Heart left ventricle (tissue), 13 donors: ENCODE measurements around the gene RALGPS1.

ENCODE experiments used
- CTCF ChIP-seq, 12 donors: fragments of 200-600 bp; sonication (generic) in 4 of 12; IDR thresholded peaks; one replicate each; pipeline versions ENCODE4 v1.5.0 to v1.8.0; 2018 to 2022; ENCODE audit warnings: antibody characterized with exemption in 12 of 12, mild to moderate bottlenecking in 5 of 12
- POLR2A ChIP-seq, 2 donors: fragments of 450-650 bp; IDR thresholded peaks; one replicate each; pipeline ENCODE4 v1.6.1; 2017; ENCODE audit warnings: antibody characterized with exemption in 2 of 2, mild to moderate bottlenecking in 2 of 2, moderate library complexity in 2 of 2
- donor health status: ischemic (EF 13 %, LVEDD 7.1; RV severe dilation, severe dysfunction).
- donor health status: DM: no; HTN: yes; CAD: no.
- donor health status: DM: no; HTN: no; CAD: no.
- donor health status: ischemic (EF 25% LVEDD 6.9; RV normal size, moderate dysfunction).
- donor health status: ischemic (EF 25% LVEDD 5.7; RV mildly dilated, moderate dysfunction).
- donor health status: ischemic (EF 35%, LVEDD 5.7; RV mildly dilated, moderate dysfunction).
- donor health status: nonischemic (EF 11% LVEDD 7.7; RV severe dilation, severe dysfunction).
- donor health status: DM: yes; HTN: yes; CAD: no.
- donor health status: PGD.
- donor health status: ischemic (EF 29% LVEDD 5.4; RV normal size, mild dysfunction).
- donor health status: nonischemic (EF 23%, LVEDD 6.1; RV moderate dilation, normal function).

GRCh38 chr9:126974594-126974993 is 60.0 kb downstream of the RALGPS1 start:
- TF ChIP-seq CTCF (IDR thresholded peaks at IDR 0.05) (no peak), POLR2A (IDR thresholded peaks at IDR 0.05) (no peak)
